ENCODE measurements around the gene GNA12. TPM values are rescaled to one million over a fixed set of nuclear protein-coding genes. Genes with fewer than 3 reads are reported as not detected.

Gene GNA12
- total RNA-seq, 1 experiment from 2014 or later: 36.2 TPM

- DNase-seq (ENCODE audit: unreplicated experiment): peak; percentile 76
- Mint-ChIP-seq H3K4me3 (ENCODE audit: unreplicated experiment) (no peak overlapping the region), H3K36me3 (ENCODE audit: insufficient read depth, unreplicated experiment) (peaks cover 13% of the 10 kb centered on the region), H3K4me1 (ENCODE audit: insufficient read depth, unreplicated experiment) (no peaks in the 10 kb centered on the region), H3K27me3 (ENCODE audit: insufficient read depth, unreplicated experiment) (no peaks in the 10 kb centered on the region), H3K9me3 (ENCODE audit: unreplicated experiment) (no peaks in the 10 kb centered on the region), H3K27ac (ENCODE audit: low read depth, unreplicated experiment) (no peak overlapping the region)
- ChIA-PET POLR2A (interaction anchor here (0.7 kb wide), 1 partner anchor 15 kb away, joined by 3 read pairs; no protein-coding TSS in a partner anchor), CTCF (interaction anchor here (0.6 to 2.3 kb wide), 8 partner anchors 77 to 1279 kb away, joined by 3 to 16 read pairs (median 4); no protein-coding TSS in a partner anchor)
- peak; percentile 81 for TF ChIP-seq CTCF (IDR thresholded peaks at IDR 0.05; ENCODE audit: unreplicated experiment)
- intact Hi-C loops (cut with micrococcal nuclease): loop anchor here (1.0 to 2.0 kb wide), 4 partner anchors 268 to 1010 kb away; partner anchors contain the start of gene SDK1
- BruUV-seq (replicated peaks): no TSS peak
These were observed 42.8 kb upstream of the GNA12 start for GRCh38 chr7:2886900-2887299.

GRCh38 chr7:2886391-2886790 is 42.3 kb upstream of the GNA12 start:
- Mint-ChIP-seq H3K9me3 (ENCODE audit: unreplicated experiment) (no peaks in the 10 kb centered on the region), H3K4me1 (ENCODE audit: insufficient read depth, unreplicated experiment) (no peaks in the 10 kb centered on the region), H3K36me3 (ENCODE audit: insufficient read depth, unreplicated experiment) (peaks cover 13% of the 10 kb centered on the region), H3K27ac (ENCODE audit: low read depth, unreplicated experiment) (no peak overlapping the region), H3K27me3 (ENCODE audit: insufficient read depth, unreplicated experiment) (no peaks in the 10 kb centered on the region), H3K4me3 (ENCODE audit: unreplicated experiment) (no peak overlapping the region)
- ChIA-PET CTCF (interaction anchor here (0.6 to 0.9 kb wide), 4 partner anchors 78 to 1486 kb away, joined by 3 to 4 read pairs (median 4); no protein-coding TSS in a partner anchor), POLR2A (interaction anchor here (0.7 kb wide), 1 partner anchor 15 kb away, joined by 3 read pairs; no protein-coding TSS in a partner anchor)
- DNase-seq (ENCODE audit: unreplicated experiment): no peak
- BruUV-seq (replicated peaks): no TSS peak
- intact Hi-C loops (cut with micrococcal nuclease): loop anchor here (2.0 kb wide), 1 partner anchor 414 kb away; the partner anchor contains the start of gene SDK1
- no peak for TF ChIP-seq CTCF (IDR thresholded peaks at IDR 0.05; ENCODE audit: unreplicated experiment)

- H3K4me3 Mint-ChIP-seq (ENCODE audit: unreplicated experiment): no peak overlapping the region
- intact Hi-C loops (cut with micrococcal nuclease): no loop called here
- ChIA-PET CTCF (no interaction called here), POLR2A (no interaction called here)
- no TSS peak for BruUV-seq (replicated peaks)
- H3K9me3 Mint-ChIP-seq (ENCODE audit: unreplicated experiment): no peaks in the 10 kb centered on the region
- no peaks in the 10 kb centered on the region for H3K27me3 Mint-ChIP-seq (ENCODE audit: insufficient read depth, unreplicated experiment)
- H3K36me3 Mint-ChIP-seq (ENCODE audit: insufficient read depth, unreplicated experiment): peaks cover 13% of the 10 kb centered on the region
- no peak overlapping the region for H3K27ac Mint-ChIP-seq (ENCODE audit: low read depth, unreplicated experiment)
- H3K4me1 Mint-ChIP-seq (ENCODE audit: insufficient read depth, unreplicated experiment): no peaks in the 10 kb centered on the region
- DNase-seq (ENCODE audit: unreplicated experiment): no peak
- TF ChIP-seq CTCF (IDR thresholded peaks at IDR 0.05; ENCODE audit: unreplicated experiment): no peak
These were observed 40.1 kb upstream of the GNA12 start for GRCh38 chr7:2884161-2884560.

- Mint-ChIP-seq H3K4me1 (ENCODE audit: insufficient read depth, unreplicated experiment) (no peaks in the 10 kb centered on the region), H3K4me3 (ENCODE audit: unreplicated experiment) (no peak overlapping the region), H3K27me3 (ENCODE audit: insufficient read depth, unreplicated experiment) (no peaks in the 10 kb centered on the region), H3K36me3 (ENCODE audit: insufficient read depth, unreplicated experiment) (peaks cover 13% of the 10 kb centered on the region), H3K27ac (ENCODE audit: low read depth, unreplicated experiment) (no peak overlapping the region), H3K9me3 (ENCODE audit: unreplicated experiment) (no peaks in the 10 kb centered on the region)
- CTCF ChIA-PET: interaction anchor here (0.6 kb wide), 1 partner anchor 391 kb away, joined by 3 read pairs; no protein-coding TSS in a partner anchor
- no peak for DNase-seq (ENCODE audit: unreplicated experiment)
- POLR2A ChIA-PET: no interaction called here
- intact Hi-C loops (cut with micrococcal nuclease): no loop called here
- TF ChIP-seq CTCF (IDR thresholded peaks at IDR 0.05; ENCODE audit: unreplicated experiment): no peak
- no TSS peak for BruUV-seq (replicated peaks)
These were observed 39.0 kb upstream of the GNA12 start for GRCh38 chr7:2883101-2883500.

All from MCF 10A (cell line).